HCT116 (cell line): Measurements from ENCODE around the gene BATF2. TPM values are rescaled to one million over a fixed set of nuclear protein-coding genes. Genes with fewer than 3 reads are reported as not detected.

Experiments
- ATAC-seq: fragments of 200-7000 bp; cut with Tn5 transposase; 2 replicates; pipeline ENCODE4 v1.9.1; 2020; ENCODE audit warnings: mild to moderate bottlenecking, moderate library complexity
- BruUV-seq: library from RNA; stranded (reverse); fragments of 400-500 nt; replicated peaks from 2 replicates; lab custom pipeline; 2021; lab: Mats Ljungman, UMichigan
- CTCF ChIA-PET: fragments of 300-600 bp; sonication (Branson Sonifier 250); formaldehyde crosslinking; loops from one replicate; lab custom pipeline; 2021; ENCODE audit warnings: antibody characterized with exemption; lab: Charles Lee
- POLR2A ChIA-PET: fragments of 300-600, 350-600 bp; sonication (Branson Sonifier 250); formaldehyde crosslinking; loops from one replicate; lab custom pipeline; 2021; ENCODE audit warnings: antibody characterized with exemption; lab: Charles Lee
- RAD21 ChIA-PET, 2 experiments: fragments of 300-600 bp; sonication (Branson Sonifier 250); formaldehyde crosslinking; loops; one replicate each; lab custom pipeline; 2023; ENCODE audit warnings: low total read pairs in 2 of 2; ENCODE audit not compliant: uncharacterized antibody in 2 of 2, unreplicated experiment in 2 of 2, low non-redundant PET in 1 of 2; lab: Charles Lee
- DNase-seq: peaks from one replicate; pipeline ENCODE4 v3.0.0-alpha.2; 2010; ENCODE audit warnings: low read depth, low spot score
- H2AFZ ChIP-seq: fragments of 200-600 bp; shearing (Covaris generic), sonication (generic); 2 replicates; pipeline ENCODE4 v1.6.1; 2017; ENCODE audit warnings: low read depth, mixed run types, mixed read lengths, antibody characterized with exemption, low read length; ENCODE audit not compliant: poor library complexity, severe bottlenecking
- H3K27ac ChIP-seq: 2 replicates; pipeline ENCODE4 v1.5.1; 2012; ENCODE audit warnings: low read depth, low read length
- H3K27me3 ChIP-seq: fragments of 200-600 bp; sonication (generic); 2 replicates; pipeline ENCODE4 v1.6.1; 2016; ENCODE audit warnings: mixed run types, low read length, mixed read lengths; ENCODE audit not compliant: insufficient read depth
- H3K36me3 ChIP-seq, 2 experiments: fragments of 200-500 bp in 1 of 2; fragments of 200-600 bp in 1 of 2; sonication (Bioruptor generic) in 1 of 2; sonication (generic) in 1 of 2; 2 replicates each; pipeline versions ENCODE4 v1.5.1 to v1.6.1; 2014 to 2016; ENCODE audit warnings: low read length in 2 of 2, inconsistent platforms in 1 of 2, mixed read lengths in 1 of 2, mixed run types in 1 of 2; ENCODE audit not compliant: insufficient read depth in 2 of 2, control insufficient read depth in 1 of 2
- H3K4me1 ChIP-seq, 2 experiments: fragments of 200-600 bp in 1 of 2; sonication (generic) in 1 of 2; 2 replicates each; pipeline versions ENCODE4 v1.5.1 to v1.6.1; 2012 to 2017; ENCODE audit warnings: low read length in 2 of 2, inconsistent platforms in 1 of 2, mild to moderate bottlenecking in 1 of 2, mixed read lengths in 1 of 2, mixed run types in 1 of 2, moderate library complexity in 1 of 2; ENCODE audit not compliant: insufficient read depth in 2 of 2, control insufficient read depth in 1 of 2
- H3K4me2 ChIP-seq: fragments of 200-600 bp; sonication (generic); 2 replicates; pipeline ENCODE4 v1.6.1; 2017; ENCODE audit warnings: mixed run types, low read length, mixed read lengths
- H3K4me3 ChIP-seq, 2 experiments: fragments of 200-600 bp in 1 of 2; sonication (generic) in 1 of 2; replicated peaks in 1 of 2; 2 replicates each; pipeline ENCODE4 v1.5.1; 2011 to 2016; ENCODE audit warnings: low read length in 2 of 2, control low read depth in 1 of 2, low read depth in 1 of 2, mild to moderate bottlenecking in 1 of 2, mixed read lengths in 1 of 2, mixed run types in 1 of 2
- H3K79me2 ChIP-seq: fragments of 200-600 bp; sonication (generic); 2 replicates; pipeline ENCODE4 v1.6.1; 2017; ENCODE audit warnings: mild to moderate bottlenecking, mixed run types, low read length, moderate library complexity, mixed read lengths; ENCODE audit not compliant: insufficient read depth
- H3K9ac ChIP-seq: fragments of 200-600 bp; sonication (generic); 2 replicates; pipeline ENCODE4 v1.6.1; 2016; ENCODE audit warnings: low read length, mixed read lengths
- H3K9me2 ChIP-seq: fragments of 200-600 bp; sonication (generic), shearing (Covaris generic); 2 replicates; pipeline ENCODE4 v1.6.1; 2017; ENCODE audit warnings: mixed run types, mild to moderate bottlenecking, moderate library complexity; ENCODE audit not compliant: insufficient read depth
- H3K9me3 ChIP-seq, 2 experiments: fragments of 200-500 bp in 1 of 2; fragments of 200-600 bp in 1 of 2; sonication (Bioruptor generic) in 1 of 2; sonication (generic) in 1 of 2; 2 replicates each; pipeline ENCODE4 v1.6.1; 2014 to 2017; ENCODE audit warnings: low read length in 2 of 2, mixed read lengths in 2 of 2, inconsistent platforms in 1 of 2, low read depth in 1 of 2, mild to moderate bottlenecking in 1 of 2, mixed run types in 1 of 2, moderate library complexity in 1 of 2; ENCODE audit not compliant: control insufficient read depth in 1 of 2, insufficient read depth in 1 of 2
- H4K20me1 ChIP-seq: fragments of 200-600 bp; sonication (generic), shearing (Covaris generic); 2 replicates; pipeline ENCODE4 v1.6.1; 2017; ENCODE audit warnings: mixed run types, mild to moderate bottlenecking, moderate library complexity; ENCODE audit not compliant: insufficient read depth
- CBX3 ChIP-seq: IDR thresholded peaks from 2 replicates; pipeline ENCODE4 v1.6.1; 2012; ENCODE audit warnings: low read depth
- CEBPB ChIP-seq: IDR thresholded peaks from 2 replicates; pipeline ENCODE4 v1.6.1; 2012; ENCODE audit warnings: low read depth
- CTCF ChIP-seq, 3 experiments: fragments of 200-600 bp in 1 of 3; sonication (generic) in 1 of 3; IDR thresholded peaks in 2 of 3; conservative IDR thresholded peaks in 1 of 3; 2 replicates each; pipeline ENCODE4 v1.5.1; 2012 to 2017; ENCODE audit warnings: low read depth in 2 of 3, low read length in 2 of 3, antibody characterized with exemption in 1 of 3, borderline replicate concordance in 1 of 3, control low read depth in 1 of 3, mild to moderate bottlenecking in 1 of 3, mixed read lengths in 1 of 3, mixed run types in 1 of 3, moderate library complexity in 1 of 3; ENCODE audit not compliant: insufficient read depth in 1 of 3
- EGR1 ChIP-seq: IDR thresholded peaks from 2 replicates; pipeline ENCODE4 v1.6.1; 2012; ENCODE audit warnings: low read depth
- ELF1 ChIP-seq: IDR thresholded peaks from 2 replicates; pipeline ENCODE4 v1.6.1; 2012; ENCODE audit warnings: low read depth, borderline replicate concordance
- EZH2 ChIP-seq: fragments of 200-600 bp; sonication (generic); IDR thresholded peaks from 2 replicates; pipeline ENCODE4 v1.6.1; 2017; ENCODE audit warnings: antibody characterized with exemption, mixed run types
- FOSL1 ChIP-seq: IDR thresholded peaks from 2 replicates; pipeline ENCODE4 v1.6.1; 2012; ENCODE audit warnings: low read depth
- MAX ChIP-seq: IDR thresholded peaks from 2 replicates; pipeline ENCODE4 v1.6.1; 2012
- POLR2AphosphoS5 ChIP-seq: IDR thresholded peaks from 2 replicates; pipeline ENCODE4 v1.6.1; 2011; ENCODE audit warnings: mild to moderate bottlenecking, low read depth, low read length, moderate library complexity
- RAD21 ChIP-seq: IDR thresholded peaks from 2 replicates; pipeline ENCODE4 v1.6.1; 2012; ENCODE audit warnings: low read depth, mild to moderate bottlenecking
- SP1 ChIP-seq: IDR thresholded peaks from 2 replicates; pipeline ENCODE4 v1.6.1; 2012; ENCODE audit warnings: low read depth
- SRF ChIP-seq: IDR thresholded peaks from 2 replicates; pipeline ENCODE4 v1.6.1; 2012; ENCODE audit warnings: low read depth
- TCF7L2 ChIP-seq: IDR thresholded peaks from 2 replicates; pipeline ENCODE4 v1.7.0; 2011; ENCODE audit warnings: borderline replicate concordance, inconsistent platforms; ENCODE audit not compliant: insufficient read depth, insufficient read length; ENCODE audit errors: extremely low read depth
- YY1 ChIP-seq: IDR thresholded peaks from 2 replicates; pipeline ENCODE4 v1.6.1; 2011; ENCODE audit warnings: low read length, low read depth, moderate library complexity, mild to moderate bottlenecking; ENCODE audit not compliant: insufficient replicate concordance; ENCODE audit errors: extremely low read depth
- ZFX ChIP-seq: fragments of 450-650 bp; IDR thresholded peaks from 2 replicates; pipeline ENCODE4 v1.6.1; 2017
- ZNF274 ChIP-seq: fragments of 200-500 bp; sonication (Bioruptor generic); IDR thresholded peaks from 2 replicates; pipeline ENCODE4 v1.6.1; 2014; ENCODE audit warnings: mild to moderate bottlenecking, low read depth, low read length, inconsistent platforms
- intact Hi-C: fragments of 100-400 bp; cut with micrococcal nuclease; formaldehyde crosslinking; loops from 2 replicates; pipeline ENCODE4 v1.10.0; 2022
- total RNA-seq: library from RNA; stranded (reverse); gene quantifications from one replicate; pipeline ENCODE4 v1.2.1, GENCODE V29; 2021; ENCODE audit not compliant: unreplicated experiment

BATF2 gene
- total RNA-seq, 1 experiment from 2014 or later, result 2.1 TPM

- H3K9ac ChIP-seq, result no peak overlapping the region
- H3K4me2 ChIP-seq, result no peak overlapping the region
- no peak overlapping the region for H2AFZ ChIP-seq
- ATAC-seq, result no peak
- intact Hi-C loops, result no loop called here
- no peak for DNase-seq
- no peak overlapping the region for H3K27ac ChIP-seq
- CTCF ChIA-PET, result no interaction called here
- no peaks in the 10 kb centered on the region for H3K79me2 ChIP-seq
- H4K20me1 ChIP-seq, result no peaks in the 10 kb centered on the region
- H3K27me3 ChIP-seq, result no peaks in the 10 kb centered on the region
- no peaks in the 10 kb centered on the region for H3K36me3 ChIP-seq
- RAD21 ChIA-PET, result no interaction called here
- POLR2A ChIA-PET, result no interaction called here
- no peaks in the 10 kb centered on the region for H3K9me3 ChIP-seq
- H3K4me3 ChIP-seq, result no peak overlapping the region
- no TSS peak for BruUV-seq
- TF ChIP-seq ZNF274 (no peak), SP1 (no peak), CTCF (IDR thresholded peaks at IDR 0.05 in 2 of 3, conservative IDR thresholded peaks at IDR 0.05 in 1 of 3; ENCODE audit: borderline replicate concordance in 1 of 3, insufficient read depth in 1 of 3, low read depth in 2 of 3, low read length in 2 of 3) (no peak), TCF7L2 (no peak)
- H3K4me1 ChIP-seq, result no peaks in the 10 kb centered on the region
- no peaks in the 10 kb centered on the region for H3K9me2 ChIP-seq
These were observed 45.2 kb downstream of the BATF2 start for GRCh38 chr11:64951529-64951928.

- H4K20me1 ChIP-seq, result no peaks in the 10 kb centered on the region
- 0 out of 2 replicates have a peak, but pooled peaks have one; percentile 30 for ATAC-seq
- no peak overlapping the region for H2AFZ ChIP-seq
- no peaks in the 10 kb centered on the region for H3K9me3 ChIP-seq
- CTCF ChIA-PET, result interaction anchor here (0.9 kb wide), 1 partner anchor 67 kb away, joined by 3 read pairs; the partner anchor contains the start of gene ARL2
- no peaks in the 10 kb centered on the region for H3K36me3 ChIP-seq
- H3K4me3 ChIP-seq, result no peak overlapping the region
- no TSS peak for BruUV-seq
- H3K9ac ChIP-seq, result no peak overlapping the region
- H3K79me2 ChIP-seq, result no peaks in the 10 kb centered on the region
- H3K27me3 ChIP-seq, result no peaks in the 10 kb centered on the region
- DNase-seq, result no peak
- H3K27ac ChIP-seq, result no peak overlapping the region
- H3K4me2 ChIP-seq, result no peak overlapping the region
- no peaks in the 10 kb centered on the region for H3K9me2 ChIP-seq
- RAD21 ChIA-PET, result no interaction called here
- intact Hi-C loops, result no loop called here
- H3K4me1 ChIP-seq, result no peaks in the 10 kb centered on the region
- POLR2A ChIA-PET, result no interaction called here
- TF ChIP-seq CEBPB, result no peak
- no peak for TF ChIP-seq FOSL1
- TF ChIP-seq YY1, result no peak
- TF ChIP-seq SRF, result no peak
- TF ChIP-seq ELF1, result no peak
- TF ChIP-seq SP1, result no peak
- TF ChIP-seq MAX, result no peak
- no peak for TF ChIP-seq EZH2
- no peak for TF ChIP-seq EGR1
- TF ChIP-seq TCF7L2, result no peak
- TF ChIP-seq ZFX, result no peak
- TF ChIP-seq POLR2AphosphoS5, result no peak
- no peak for TF ChIP-seq RAD21
- TF ChIP-seq ZNF274, result no peak
- TF ChIP-seq CBX3, result no peak
These were observed 49.5 kb downstream of the BATF2 start for GRCh38 chr11:64947208-64947814.
